ENCODE data around the gene ARMH4.

The ARMH4 gene

DNA sequence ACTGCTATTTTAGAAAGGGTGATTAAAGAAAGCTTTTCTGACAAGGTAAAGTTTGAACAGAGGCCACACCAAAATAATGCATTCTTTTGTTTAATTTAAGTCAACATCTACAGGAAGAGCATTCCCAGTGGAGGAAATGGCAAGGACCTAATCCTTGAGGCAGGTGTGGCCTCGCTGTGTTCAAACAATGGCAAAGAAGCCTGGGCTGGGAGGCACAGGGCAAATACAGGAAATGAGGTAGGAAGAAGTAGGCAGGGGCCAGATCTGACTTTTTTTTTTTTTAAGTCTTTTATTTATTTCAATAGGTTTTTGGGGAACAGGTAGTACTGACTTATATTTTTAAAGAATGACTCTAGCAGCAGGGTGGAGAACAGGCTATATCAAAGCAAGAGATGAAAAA is 53.5 kb downstream of the ARMH4 start:
- Histone ChIP-seq H3K79me2 (ENCODE audit: low read length) (no peaks in the 10 kb centered on the region), H3K9me2 (replicated peaks; ENCODE audit: insufficient read depth, low read length) (no peaks in the 10 kb centered on the region), H3K27me3 (replicated peaks; ENCODE audit: insufficient read depth, low read length) (no peaks in the 10 kb centered on the region), H2AFZ (ENCODE audit: low read length) (no peak overlapping the region), H3F3A (ENCODE audit: insufficient read depth, low read length) (no peaks in the 10 kb centered on the region), H3K4me3 (ENCODE audit: low read length) (no peak overlapping the region), H3K4me2 (ENCODE audit: low read depth, low read length) (no peak overlapping the region), H3K36me3 (replicated peaks; ENCODE audit: insufficient read depth, low read length) (no peaks in the 10 kb centered on the region), H3K27ac (ENCODE audit: low read length) (no peak overlapping the region), H3K4me1 (ENCODE audit: low read length) (no peaks in the 10 kb centered on the region), H3K9ac (ENCODE audit: low read length) (no peak overlapping the region), H4K20me1 (ENCODE audit: insufficient read depth, low read length) (no peaks in the 10 kb centered on the region), H3K9me3 (replicated peaks; ENCODE audit: insufficient read depth, low read length) (no peaks in the 10 kb centered on the region)
- no peak for DNase-seq
- TF ChIP-seq EZH2phosphoT487 (IDR thresholded peaks at IDR 0.05; ENCODE audit: low read length) (no peak), EZH2 (optimal IDR thresholded peaks at IDR 0.05; ENCODE audit: low read depth, low read length) (no peak)
- TF ChIP-seq, protein P1, sequence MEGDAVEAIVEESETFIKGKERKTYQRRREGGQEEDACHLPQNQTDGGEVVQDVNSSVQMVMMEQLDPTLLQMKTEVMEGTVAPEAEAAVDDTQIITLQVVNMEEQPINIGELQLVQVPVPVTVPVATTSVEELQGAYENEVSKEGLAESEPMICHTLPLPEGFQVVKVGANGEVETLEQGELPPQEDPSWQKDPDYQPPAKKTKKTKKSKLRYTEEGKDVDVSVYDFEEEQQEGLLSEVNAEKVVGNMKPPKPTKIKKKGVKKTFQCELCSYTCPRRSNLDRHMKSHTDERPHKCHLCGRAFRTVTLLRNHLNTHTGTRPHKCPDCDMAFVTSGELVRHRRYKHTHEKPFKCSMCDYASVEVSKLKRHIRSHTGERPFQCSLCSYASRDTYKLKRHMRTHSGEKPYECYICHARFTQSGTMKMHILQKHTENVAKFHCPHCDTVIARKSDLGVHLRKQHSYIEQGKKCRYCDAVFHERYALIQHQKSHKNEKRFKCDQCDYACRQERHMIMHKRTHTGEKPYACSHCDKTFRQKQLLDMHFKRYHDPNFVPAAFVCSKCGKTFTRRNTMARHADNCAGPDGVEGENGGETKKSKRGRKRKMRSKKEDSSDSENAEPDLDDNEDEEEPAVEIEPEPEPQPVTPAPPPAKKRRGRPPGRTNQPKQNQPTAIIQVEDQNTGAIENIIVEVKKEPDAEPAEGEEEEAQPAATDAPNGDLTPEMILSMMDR (IDR thresholded peaks at IDR 0.05; ENCODE audit: low read length), result no peak

DNA sequence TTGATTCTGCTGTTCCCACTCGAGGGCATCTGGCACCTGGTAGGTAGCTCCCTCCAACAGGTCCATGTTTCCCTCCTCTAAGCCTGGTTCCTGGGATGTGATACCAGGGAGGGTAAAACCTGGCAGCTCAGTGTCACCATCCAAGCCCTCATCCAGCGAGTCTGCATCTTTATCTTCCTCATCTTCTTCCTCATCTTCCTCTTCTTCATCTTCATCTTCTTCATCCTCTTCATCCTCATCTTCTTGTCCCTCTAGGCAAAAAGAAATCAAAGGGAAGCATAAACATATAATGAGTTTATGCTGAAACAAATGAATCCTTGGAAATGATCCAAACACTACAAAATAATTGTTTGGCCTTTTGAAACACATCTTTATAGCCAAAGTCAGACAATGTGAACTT is 55.3 kb downstream of the ARMH4 start:
- Histone ChIP-seq H3K4me3 (ENCODE audit: low read length) (no peak overlapping the region), H4K20me1 (ENCODE audit: insufficient read depth, low read length) (no peaks in the 10 kb centered on the region), H3K79me2 (ENCODE audit: low read length) (no peaks in the 10 kb centered on the region), H3K9ac (ENCODE audit: low read length) (no peak overlapping the region), H3F3A (ENCODE audit: insufficient read depth, low read length) (no peaks in the 10 kb centered on the region), H3K9me2 (replicated peaks; ENCODE audit: insufficient read depth, low read length) (no peaks in the 10 kb centered on the region), H3K36me3 (replicated peaks; ENCODE audit: insufficient read depth, low read length) (no peaks in the 10 kb centered on the region), H3K27ac (ENCODE audit: low read length) (no peak overlapping the region), H3K4me2 (ENCODE audit: low read depth, low read length) (no peak overlapping the region), H3K27me3 (replicated peaks; ENCODE audit: insufficient read depth, low read length) (no peaks in the 10 kb centered on the region), H3K4me1 (ENCODE audit: low read length) (no peaks in the 10 kb centered on the region), H3K9me3 (replicated peaks; ENCODE audit: insufficient read depth, low read length) (no peaks in the 10 kb centered on the region), H2AFZ (ENCODE audit: low read length) (no peak overlapping the region)
- no peak for TF ChIP-seq EZH2phosphoT487 (IDR thresholded peaks at IDR 0.05; ENCODE audit: low read length)
- TF ChIP-seq, protein P1 (IDR thresholded peaks at IDR 0.05; ENCODE audit: low read length), result no peak
- no peak for TF ChIP-seq EZH2 (optimal IDR thresholded peaks at IDR 0.05; ENCODE audit: low read depth, low read length)
- no peak for DNase-seq

GRCh38 chr14:58091883-58092630 is 60.0 kb downstream of the ARMH4 start:
- Histone ChIP-seq H3K36me3 (replicated peaks; ENCODE audit: insufficient read depth, low read length) (no peaks in the 10 kb centered on the region), H2AFZ (ENCODE audit: low read length) (no peak overlapping the region), H3K4me3 (ENCODE audit: low read length) (no peak overlapping the region), H3K9me3 (replicated peaks; ENCODE audit: insufficient read depth, low read length) (no peaks in the 10 kb centered on the region), H3F3A (ENCODE audit: insufficient read depth, low read length) (no peaks in the 10 kb centered on the region), H3K4me1 (ENCODE audit: low read length) (no peaks in the 10 kb centered on the region), H3K27me3 (replicated peaks; ENCODE audit: insufficient read depth, low read length) (no peaks in the 10 kb centered on the region), H3K4me2 (ENCODE audit: low read depth, low read length) (no peak overlapping the region), H3K27ac (ENCODE audit: low read length) (no peak overlapping the region), H3K79me2 (ENCODE audit: low read length) (no peaks in the 10 kb centered on the region), H3K9me2 (replicated peaks; ENCODE audit: insufficient read depth, low read length) (no peaks in the 10 kb centered on the region), H4K20me1 (ENCODE audit: insufficient read depth, low read length) (no peaks in the 10 kb centered on the region), H3K9ac (ENCODE audit: low read length) (no peak overlapping the region)
- no peak for DNase-seq
- TF ChIP-seq, protein P1 (IDR thresholded peaks at IDR 0.05; ENCODE audit: low read length), result no peak
- TF ChIP-seq EZH2 (optimal IDR thresholded peaks at IDR 0.05; ENCODE audit: low read depth, low read length) (no peak), EZH2phosphoT487 (IDR thresholded peaks at IDR 0.05; ENCODE audit: low read length) (no peak)

All from MM.1S (cell line).